Smooth muscle cell (in vitro differentiated cells): ENCODE measurements around the gene SYNGR3. TPM values are rescaled to one million over a fixed set of nuclear protein-coding genes. Genes with fewer than 3 reads are reported as not detected.
A peak's percentile ranks its signal among the peaks of the same experiment; 100 is the strongest.

Experiments
- DNase-seq: peaks from one replicate; lab custom pipeline; 2025; ENCODE audit not compliant: unreplicated experiment; lab: John Stamatoyannopoulos, UW
- H2AFZ ChIP-seq: fragments of 200-600 bp; sonication (generic); 2 replicates; pipeline ENCODE4 v1.6.0; 2016; ENCODE audit warnings: antibody characterized with exemption, low read depth, mild to moderate bottlenecking
- H3F3A ChIP-seq: fragments of 200-600 bp; sonication (generic); 2 replicates; pipeline ENCODE4 v1.6.0; 2017; ENCODE audit warnings: antibody characterized with exemption, low read depth
- H3K27ac ChIP-seq: fragments of 200-600 bp; sonication (generic); 2 replicates; pipeline ENCODE4 v1.5.1; 2016; ENCODE audit warnings: low read depth, mild to moderate bottlenecking
- H3K27me3 ChIP-seq: fragments of 200-600 bp; sonication (generic); 2 replicates; pipeline ENCODE4 v1.6.1; 2016; ENCODE audit warnings: low read depth, mild to moderate bottlenecking
- H3K36me3 ChIP-seq: fragments of 200-600 bp; sonication (generic); 2 replicates; pipeline ENCODE4 v1.5.1; 2016; ENCODE audit warnings: low read depth
- H3K4me1 ChIP-seq: fragments of 200-600 bp; sonication (generic); 2 replicates; pipeline ENCODE4 v1.5.1; 2016; ENCODE audit warnings: low read depth
- H3K4me2 ChIP-seq: fragments of 200-600 bp; sonication (generic); 2 replicates; pipeline ENCODE4 v1.6.0; 2016; ENCODE audit warnings: mild to moderate bottlenecking
- H3K4me3 ChIP-seq: fragments of 200-600 bp; sonication (generic); 2 replicates; pipeline ENCODE4 v1.5.1; 2016; ENCODE audit warnings: mild to moderate bottlenecking
- H3K79me2 ChIP-seq: fragments of 200-600 bp; sonication (generic); 2 replicates; pipeline ENCODE4 v1.6.0; 2016; ENCODE audit warnings: low read depth, mild to moderate bottlenecking
- H3K9ac ChIP-seq: fragments of 200-600 bp; sonication (generic); 2 replicates; pipeline ENCODE4 v1.6.0; 2016; ENCODE audit warnings: low read depth
- H3K9me3 ChIP-seq: fragments of 200-600 bp; sonication (generic); replicated peaks from 2 replicates; pipeline ENCODE4 v1.5.1; 2016; ENCODE audit warnings: low read depth
- H4K20me1 ChIP-seq: fragments of 200-600 bp; sonication (generic); 2 replicates; pipeline ENCODE4 v1.6.0; 2016; ENCODE audit warnings: low read depth
- CTCF ChIP-seq: fragments of 200-600 bp; sonication (generic); IDR thresholded peaks from 2 replicates; pipeline ENCODE4 v1.5.1; 2017; ENCODE audit warnings: borderline replicate concordance, mild to moderate bottlenecking, antibody characterized with exemption; ENCODE audit not compliant: insufficient read depth, poor library complexity, severe bottlenecking
- WGBS: methylation state at CpG from one replicate; pipeline ENCODE4 v1.1.7; 2016; ENCODE audit warnings: low lambda C conversion rate; 5-methylcytosine and 5-hydroxymethylcytosine counted together
- polyA plus RNA-seq: library from polyadenylated mRNA; unstranded; fragments of >200 nt; fragmentation: Nextera tagmentation; extraction: Ambion mirVana; gene quantifications from 2 replicates; pipeline ENCODE4 v1.2.1, GENCODE V29; 2016
- total RNA-seq: library from RNA; depleted of rRNA; stranded (reverse); fragments of >200 nt; gene quantifications from 2 replicates; pipeline ENCODE4 v1.2.3, GENCODE V29; 2014

Gene SYNGR3
- total and polyA plus RNA-seq, 2 experiments from 2014 or later, result 3.0 to 8.7 TPM

- H2AFZ ChIP-seq, result no peak overlapping the region
- no peaks in the 10 kb centered on the region for H3K9me3 ChIP-seq
- no peaks in the 10 kb centered on the region for H3K36me3 ChIP-seq
- TF ChIP-seq CTCF, result no peak
- no peak overlapping the region for H3K9ac ChIP-seq
- DNase-seq, result no peak
- H4K20me1 ChIP-seq, result no peaks in the 10 kb centered on the region
- no peaks in the 10 kb centered on the region for H3K27me3 ChIP-seq
- no peaks in the 10 kb centered on the region for H3K79me2 ChIP-seq
- H3K4me1 ChIP-seq, result peaks cover 21% of the 10 kb centered on the region
- peak overlapping the region; percentile 73 for H3K27ac ChIP-seq
- peak overlapping the region; percentile 40 for H3K4me2 ChIP-seq
- 74% methylated on average over 29 of the region's 29 CpGs for WGBS
- no peak overlapping the region for H3K4me3 ChIP-seq
- H3F3A ChIP-seq, result no peaks in the 10 kb centered on the region
These were observed 48.0 kb downstream of the SYNGR3 start for GRCh38 chr16:2037647-2038381.

- TF ChIP-seq CTCF, result no peak
- H4K20me1 ChIP-seq, result no peaks in the 10 kb centered on the region
- no peak overlapping the region for H2AFZ ChIP-seq
- H3F3A ChIP-seq, result no peaks in the 10 kb centered on the region
- no peaks in the 10 kb centered on the region for H3K79me2 ChIP-seq
- H3K4me3 ChIP-seq, result no peak overlapping the region
- peak overlapping the region; percentile 70 for H3K9ac ChIP-seq
- no peaks in the 10 kb centered on the region for H3K27me3 ChIP-seq
- 86% methylated on average over 36 of the region's 41 CpGs for WGBS
- peaks cover 21% of the 10 kb centered on the region for H3K4me1 ChIP-seq
- H3K9me3 ChIP-seq, result no peaks in the 10 kb centered on the region
- H3K27ac ChIP-seq, result peak overlapping the region; percentile 90
- H3K36me3 ChIP-seq, result no peaks in the 10 kb centered on the region
- DNase-seq, result no peak
- H3K4me2 ChIP-seq, result peak overlapping the region; percentile 73
These were observed 48.8 kb downstream of the SYNGR3 start for GRCh38 chr16:2038382-2039231.

GRCh38 chr16:2039274-2040031 is 49.7 kb downstream of the SYNGR3 start:
- H3K4me1 ChIP-seq, result peaks cover 16% of the 10 kb centered on the region
- H3K27ac ChIP-seq, result peak overlapping the region; percentile 90
- H3K27me3 ChIP-seq, result no peaks in the 10 kb centered on the region

More at GRCh38 chr16:2039274-2040031, 49.7 kb downstream of the SYNGR3 start:
- Histone ChIP-seq H3K79me2 (no peaks in the 10 kb centered on the region), H4K20me1 (no peaks in the 10 kb centered on the region), H3F3A (no peaks in the 10 kb centered on the region), H2AFZ (no peak overlapping the region), H3K36me3 (no peaks in the 10 kb centered on the region), H3K4me2 (peak overlapping the region; percentile 73), H3K9ac (peak overlapping the region; percentile 70), H3K4me3 (no peak overlapping the region), H3K9me3 (no peaks in the 10 kb centered on the region)
- 37% methylated on average over 27 of the region's 29 CpGs for WGBS
- DNase-seq, result peak; percentile 68
- no peak for TF ChIP-seq CTCF
